ENCODE measurements around the gene PTPRD.

PTPRD gene

DNA sequence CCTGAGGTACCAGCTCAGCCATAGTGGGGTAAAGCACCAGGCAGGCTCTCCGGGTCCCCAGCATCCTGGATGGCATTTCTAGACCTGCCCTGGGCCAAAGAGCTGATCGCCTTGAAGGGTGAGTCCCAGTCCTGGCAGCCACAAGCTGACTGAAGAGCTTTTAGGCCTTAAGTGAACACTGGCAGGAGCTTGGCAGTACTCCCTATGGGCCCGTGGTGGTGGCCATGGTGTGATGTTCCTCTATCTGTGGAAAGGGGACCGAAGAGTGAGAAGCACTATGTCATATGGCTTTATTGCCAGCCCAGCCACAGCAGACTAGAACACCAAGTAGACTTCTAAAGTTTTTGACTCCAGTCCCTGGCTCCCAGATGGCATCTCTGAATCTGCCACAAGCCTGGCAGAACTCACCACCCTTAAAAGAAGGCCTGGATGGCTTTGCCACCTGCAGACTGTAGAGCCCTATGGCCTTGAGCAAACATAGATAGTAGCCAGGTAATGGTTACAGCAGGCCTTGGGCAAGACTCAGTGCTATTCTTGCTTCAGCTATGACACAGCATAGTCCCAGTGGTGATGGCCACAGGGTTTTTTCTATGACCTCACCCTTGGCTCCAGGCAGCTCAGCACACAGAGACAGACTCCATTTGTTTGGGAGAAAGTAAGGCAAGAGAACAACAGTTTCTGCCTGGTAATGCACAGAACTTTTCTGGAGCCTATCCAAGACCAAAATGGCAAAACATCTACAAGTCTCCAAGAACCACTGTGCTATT is 2011.7 kb downstream of the PTPRD start:
- DNase-seq: no peak

DNA sequence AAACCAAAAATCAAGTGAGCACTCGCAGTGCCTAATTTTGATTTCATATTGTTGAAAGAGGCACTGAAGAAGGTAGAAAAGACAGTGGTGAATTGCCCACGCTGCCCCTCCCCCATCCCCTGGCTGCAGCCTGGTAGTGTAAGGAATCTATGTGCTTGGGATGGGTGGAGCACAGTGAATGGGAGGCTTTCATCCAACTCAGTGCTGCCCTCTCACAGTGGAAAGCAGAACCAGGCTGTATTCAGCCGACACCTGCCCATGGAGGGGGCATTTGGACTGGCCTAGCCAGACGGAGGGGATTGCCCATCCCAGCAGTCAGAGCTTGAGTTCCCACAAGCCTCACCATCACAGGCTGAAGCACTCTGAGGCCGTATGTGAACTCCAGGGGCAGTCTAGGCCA is 2012.9 kb downstream of the PTPRD start:
- no peak for DNase-seq

DNA sequence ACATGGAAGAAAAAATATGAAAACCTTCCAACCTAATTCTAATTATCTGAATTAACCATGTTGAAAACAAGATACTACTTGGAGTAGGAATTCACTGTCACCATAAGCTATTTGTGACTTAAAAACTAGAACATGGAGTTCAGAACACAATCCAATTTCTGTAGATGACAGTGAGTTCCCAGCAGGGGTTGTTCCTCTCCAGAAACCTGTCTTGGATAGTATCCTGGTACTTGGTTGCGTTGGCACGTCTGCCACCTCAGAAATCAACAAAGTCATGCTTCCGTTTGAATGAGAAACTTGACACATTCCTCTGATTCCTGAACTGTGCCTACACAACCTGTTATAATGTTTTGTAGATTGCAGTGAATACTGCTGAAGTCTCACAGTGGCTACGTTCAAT is 2023.3 kb downstream of the PTPRD start:
- no peak for DNase-seq

GRCh38 chr9:8585036-8585435 is 2027.8 kb downstream of the PTPRD start:
- no peak for DNase-seq

GRCh38 chr9:8579661-8580060 is 2033.1 kb downstream of the PTPRD start:
- DNase-seq: no peak

- DNase-seq: no peak
These were observed 2036.1 kb downstream of the PTPRD start for GRCh38 chr9:8576741-8577140.

- no peak for DNase-seq
These were observed 2038.0 kb downstream of the PTPRD start for GRCh38 chr9:8574846-8575245.

DNA sequence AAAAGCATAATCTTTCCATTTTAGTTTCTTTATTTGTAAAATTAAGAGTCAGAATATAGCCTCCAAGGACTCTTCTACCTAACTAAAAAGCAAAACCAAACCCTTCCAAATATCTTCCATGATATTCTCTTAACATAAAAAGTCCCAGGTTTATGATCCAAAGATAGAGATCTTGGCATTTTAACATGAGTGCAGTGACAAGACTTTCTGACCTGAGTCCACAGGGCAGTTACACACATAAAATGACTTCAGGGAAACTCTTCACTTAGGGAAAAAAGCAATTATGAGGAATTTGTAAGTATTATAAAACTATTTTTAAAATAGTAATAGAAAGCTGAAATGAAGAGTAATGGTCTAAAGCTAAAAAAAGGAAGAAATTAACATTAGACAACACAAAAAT is 2040.6 kb downstream of the PTPRD start:
- no peak for DNase-seq

GRCh38 chr9:8571643-8572042 is 2041.2 kb downstream of the PTPRD start:
- DNase-seq: no peak

DNA sequence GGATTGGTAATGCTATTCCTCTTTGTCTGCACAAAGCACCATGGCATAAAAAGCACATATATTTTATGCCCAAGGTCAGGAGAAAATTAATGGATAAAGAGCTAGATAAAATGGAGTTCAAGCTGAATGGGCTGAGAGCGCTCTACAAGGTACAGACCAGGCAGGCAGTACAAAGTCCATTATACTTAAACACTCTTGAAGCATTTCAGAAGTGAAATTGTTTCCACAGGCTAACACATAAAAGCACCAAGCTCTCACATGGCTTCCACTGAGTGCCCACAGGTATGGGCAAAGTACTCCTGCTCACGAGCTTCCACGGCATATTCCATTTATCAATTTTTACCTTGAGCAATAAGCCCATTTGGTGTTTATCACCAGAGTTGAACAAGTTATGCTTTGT is 2042.0 kb downstream of the PTPRD start:
- DNase-seq: no peak

GRCh38 chr9:8569823-8570222 is 2043.0 kb downstream of the PTPRD start:
- no peak for DNase-seq

- DNase-seq: peak; percentile 16
These were observed 2044.7 kb downstream of the PTPRD start for GRCh38 chr9:8567963-8568579.

- no peak for DNase-seq
These were observed 2047.8 kb downstream of the PTPRD start for GRCh38 chr9:8564960-8565359.

DNA sequence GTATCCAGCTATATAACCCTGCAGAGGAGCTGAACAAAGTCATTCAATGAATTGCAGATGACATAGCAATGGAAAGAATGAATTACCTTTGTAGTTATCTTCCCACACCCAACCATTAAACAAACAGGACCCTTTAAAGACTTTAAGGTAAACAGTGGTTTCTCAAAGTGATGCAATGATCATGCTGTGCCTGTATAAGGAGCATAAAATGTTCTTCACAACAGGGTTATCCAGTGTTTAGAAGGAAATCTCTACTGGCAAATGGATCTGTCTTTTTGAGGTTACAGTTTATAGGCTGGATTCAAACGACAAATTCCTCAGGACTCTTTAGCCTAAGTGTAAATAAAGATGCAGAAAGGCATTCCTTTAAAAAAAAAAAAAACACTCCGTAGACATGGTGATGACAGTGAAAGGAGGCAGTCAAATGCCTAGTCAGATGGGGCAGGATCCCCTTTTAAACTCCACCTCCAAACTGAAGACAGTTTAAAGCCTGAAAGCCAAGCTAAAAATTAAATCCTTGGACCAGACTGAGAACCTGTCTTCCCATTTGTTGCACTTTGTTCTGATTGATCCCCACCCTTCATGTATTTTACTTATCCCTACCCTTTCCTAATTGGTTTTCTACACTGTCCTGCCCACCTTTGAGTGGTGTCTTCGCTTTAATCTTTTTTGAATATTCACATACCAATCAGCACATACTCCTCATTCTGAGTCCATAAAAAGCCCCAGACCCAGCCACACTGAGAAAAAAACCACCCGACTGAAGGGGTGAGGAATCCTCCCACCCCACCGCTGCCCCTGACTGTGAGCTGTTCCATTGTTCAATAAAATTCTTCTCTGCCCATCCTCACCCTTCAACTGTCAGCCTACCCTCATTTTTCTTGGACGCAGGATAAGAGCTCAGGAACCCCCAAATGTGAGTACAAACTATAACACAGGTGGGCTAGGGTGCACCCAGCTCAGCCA is 2052.0 kb downstream of the PTPRD start:
- DNase-seq: no peak

DNA sequence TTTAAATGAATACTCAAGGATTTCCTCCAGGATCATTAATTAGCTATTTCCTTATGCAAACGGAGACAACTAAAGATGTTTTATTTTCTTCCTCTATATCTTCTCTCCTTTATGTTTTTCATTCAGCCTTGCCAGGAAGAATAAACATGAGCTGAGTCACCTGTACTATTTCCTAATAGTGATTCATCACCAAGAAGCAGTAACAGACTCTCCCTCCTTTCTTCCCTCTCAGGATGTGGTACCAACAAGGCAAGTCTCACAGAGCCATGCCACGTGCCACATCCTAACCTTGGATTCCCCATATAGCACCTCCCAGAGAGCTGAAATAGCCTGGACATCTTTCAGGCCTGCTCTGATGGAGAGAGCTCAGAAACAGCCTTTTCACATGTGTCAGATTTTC is 2054.6 kb downstream of the PTPRD start:
- no peak for DNase-seq

DNA sequence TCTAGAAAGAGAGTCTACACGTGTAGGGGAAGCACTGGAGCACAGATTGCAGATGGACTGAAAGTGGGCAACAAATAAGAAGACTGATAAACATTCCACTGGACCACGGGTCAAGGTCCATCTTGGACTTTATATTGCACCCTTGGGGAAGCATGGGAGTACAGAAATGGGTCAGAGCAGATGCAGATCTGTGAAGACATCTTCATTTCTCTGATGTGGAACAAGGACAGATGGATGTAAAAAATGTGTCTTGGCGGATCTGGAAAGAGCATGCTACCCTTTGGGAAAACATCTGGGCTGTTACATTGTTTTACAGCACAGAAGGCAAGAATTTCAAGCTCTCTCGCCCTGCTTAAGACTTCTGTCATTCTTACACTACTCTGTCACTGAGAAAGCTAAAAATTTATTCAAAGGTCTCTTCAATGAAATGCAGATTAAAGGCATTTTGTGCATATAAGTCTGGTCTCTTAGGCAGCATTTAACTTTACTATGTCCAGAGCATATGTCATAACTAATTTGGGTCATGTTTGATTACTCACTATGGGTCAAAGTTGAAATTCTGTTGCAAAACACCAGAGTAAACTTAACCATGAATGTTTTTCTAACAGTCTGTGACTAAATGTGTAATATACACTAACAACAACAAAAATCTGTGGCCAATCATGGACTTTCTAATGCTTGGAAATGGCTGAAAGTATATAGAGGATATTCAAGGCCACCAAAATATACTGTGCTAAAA is 2056.9 kb downstream of the PTPRD start:
- no peak for DNase-seq

GRCh38 chr9:8553444-8553843 is 2059.4 kb downstream of the PTPRD start:
- no peak for DNase-seq

DNA sequence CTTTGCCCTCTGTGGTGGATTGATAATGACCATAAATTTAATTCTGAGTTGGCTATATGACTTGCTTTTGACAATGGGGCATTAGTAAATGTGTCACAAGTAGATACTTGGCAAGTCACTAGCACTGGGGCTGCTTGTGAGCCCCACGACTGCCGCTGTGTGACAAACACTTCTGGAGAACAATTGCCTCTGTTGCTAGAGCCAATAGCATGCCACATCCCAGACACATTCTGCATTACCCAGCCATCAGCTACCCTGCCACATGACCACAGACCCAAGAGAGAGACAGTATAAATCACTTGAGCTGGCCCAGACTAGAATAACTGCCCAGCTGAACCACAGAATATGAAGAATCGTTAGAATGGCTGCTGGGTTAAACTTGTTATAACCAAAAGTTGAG is 2060.1 kb downstream of the PTPRD start:
- no peak for DNase-seq

- no peak for DNase-seq
These were observed 2063.6 kb downstream of the PTPRD start for GRCh38 chr9:8549214-8549613.

DNA sequence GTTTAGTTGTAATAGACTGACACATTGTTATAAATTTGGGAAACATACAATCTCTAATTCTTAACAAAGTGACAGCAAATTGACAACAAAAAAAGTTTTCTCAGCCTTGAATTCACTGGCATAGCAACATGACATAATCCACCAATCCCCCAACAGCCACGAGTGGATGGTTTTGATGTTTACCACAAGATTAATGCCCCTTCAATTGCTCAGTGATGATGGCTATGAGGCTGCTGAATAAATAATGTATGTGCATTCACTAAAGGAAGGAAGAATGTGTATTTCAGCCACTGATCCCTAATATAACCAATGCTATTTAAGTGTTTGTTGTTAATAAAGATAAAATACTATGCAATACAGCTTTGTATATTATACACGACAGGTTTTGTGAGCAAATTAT is 2069.6 kb downstream of the PTPRD start:
- DNase-seq: no peak

GRCh38 chr9:8542537-8542936 is 2070.3 kb downstream of the PTPRD start:
- DNase-seq: no peak

DNA sequence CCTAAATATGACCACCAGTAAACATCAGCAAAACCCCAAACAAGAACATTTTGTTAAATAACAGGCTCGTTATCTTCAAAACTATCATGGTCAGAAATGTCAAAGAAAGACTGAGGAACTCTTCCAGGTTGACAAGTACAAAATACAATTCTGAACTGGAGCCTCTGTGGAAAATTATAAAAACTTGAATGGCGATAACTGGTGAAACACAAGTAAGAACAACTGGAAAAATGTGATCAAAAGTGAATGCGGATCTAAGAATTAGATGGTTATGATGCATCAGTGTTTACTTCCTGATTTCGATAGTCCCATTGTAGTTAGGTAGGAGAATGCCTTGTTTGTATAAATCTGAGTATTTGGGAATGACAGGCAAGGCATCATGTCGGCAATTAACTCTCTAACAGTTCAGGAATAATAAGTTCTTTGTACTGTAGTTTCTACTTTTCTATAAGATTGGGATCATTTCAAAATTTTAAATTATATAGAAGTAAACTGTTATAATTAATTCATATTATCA is 2073.1 kb downstream of the PTPRD start:
- no peak for DNase-seq

DNA sequence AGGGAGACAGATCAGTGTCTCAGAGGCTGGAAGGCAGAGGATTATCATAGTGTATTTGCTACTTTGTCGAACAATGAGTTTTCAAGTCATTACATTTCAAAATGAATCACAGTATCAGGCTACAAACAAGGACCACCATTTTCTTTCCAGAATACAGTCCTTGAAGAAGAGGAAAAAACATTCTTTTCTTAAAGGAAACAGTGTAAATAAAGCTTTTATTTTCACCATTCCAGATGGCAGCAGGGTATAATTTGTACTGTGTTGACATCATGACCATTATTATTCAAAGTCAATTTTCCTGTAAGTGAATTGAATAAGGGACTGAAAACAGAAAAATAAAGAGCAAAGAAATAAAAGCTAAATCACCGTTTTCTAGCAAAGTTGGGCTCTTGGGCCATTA is 2076.0 kb downstream of the PTPRD start:
- DNase-seq: no peak

Measured in NCI-H446 treated with DMSO at 0.1 percent for 48 hours (cell line).